IMR-90 (cell line): Measurements from ENCODE around the gene MRPS34. TPM values are rescaled to one million over a fixed set of nuclear protein-coding genes. Genes with fewer than 3 reads are reported as not detected.

Experiments used
- ATAC-seq: fragments of 200-7000 bp; cut with Tn5 transposase; 2 replicates; pipeline ENCODE4 v1.9.1; 2020; ENCODE audit warnings: low read depth, mild to moderate bottlenecking, moderate library complexity
- BruUV-seq: library from RNA; stranded (reverse); fragments of 400-500 nt; replicated peaks from 2 replicates; lab custom pipeline; 2021; lab: Mats Ljungman, UMichigan
- CTCF ChIA-PET: fragments of 300-600 bp; formaldehyde crosslinking; extraction: SDS; loops from one replicate; lab custom pipeline; 2021; ENCODE audit warnings: antibody characterized with exemption; lab: Yijun Ruan, JAX
- POLR2A ChIA-PET: fragments of 300-600 bp; sonication (Branson Sonifier 250); formaldehyde crosslinking; loops from one replicate; lab custom pipeline; 2022; ENCODE audit warnings: antibody characterized with exemption; ENCODE audit not compliant: unreplicated experiment; lab: Charles Lee
- DNase-seq: peaks from one replicate; pipeline ENCODE4 v3.0.0; 2013
- H2AFZ ChIP-seq: replicated peaks from 2 replicates; pipeline ENCODE3; 2013; ENCODE audit warnings: low read length, mild to moderate bottlenecking; ENCODE audit not compliant: poor library complexity
- H2AK5ac ChIP-seq: 2 replicates; pipeline ENCODE4 v1.6.1; 2013; ENCODE audit warnings: low read depth, low read length, inconsistent platforms
- H2AK9ac ChIP-seq: replicated peaks from 2 replicates; pipeline ENCODE3; 2013; ENCODE audit warnings: mild to moderate bottlenecking, low read depth, low read length, moderate library complexity; ENCODE audit not compliant: poor library complexity
- H2BK120ac ChIP-seq: 2 replicates; pipeline ENCODE4 v1.6.1; 2013; ENCODE audit warnings: low read depth, low read length, inconsistent platforms
- H2BK15ac ChIP-seq: 3 replicates; pipeline ENCODE4 v1.6.1; 2013; ENCODE audit warnings: low read depth, low read length, inconsistent platforms
- H2BK20ac ChIP-seq: 2 replicates; pipeline ENCODE4 v1.6.1; 2013; ENCODE audit warnings: low read depth, mild to moderate bottlenecking, inconsistent platforms, low read length, moderate library complexity
- H2BK5ac ChIP-seq: 2 replicates; pipeline ENCODE4 v1.6.1; 2013; ENCODE audit warnings: mild to moderate bottlenecking, low read depth, low read length, inconsistent platforms; ENCODE audit not compliant: poor library complexity, severe bottlenecking
- H3K14ac ChIP-seq: replicated peaks from 2 replicates; pipeline ENCODE4 v1.6.1; 2013; ENCODE audit warnings: low read depth, low read length, inconsistent platforms
- H3K18ac ChIP-seq: 2 replicates; pipeline ENCODE4 v1.6.1; 2013; ENCODE audit warnings: low read depth, low read length, control low read depth
- H3K23ac ChIP-seq: 2 replicates; pipeline ENCODE4 v1.6.1; 2013; ENCODE audit warnings: low read depth, low read length, inconsistent platforms
- H3K27ac ChIP-seq: 2 replicates; pipeline ENCODE4 v1.5.1; 2013; ENCODE audit warnings: mild to moderate bottlenecking, control low read depth, low read length; ENCODE audit not compliant: insufficient read depth
- H3K27me3 ChIP-seq: 2 replicates; pipeline ENCODE4 v1.6.1; 2013; ENCODE audit warnings: low read length; ENCODE audit not compliant: control insufficient read depth, insufficient read depth
- H3K36me3 ChIP-seq: 2 replicates; pipeline ENCODE4 v1.6.1; 2013; ENCODE audit warnings: low read length, mixed read lengths; ENCODE audit not compliant: control insufficient read depth, insufficient read depth
- H3K4ac ChIP-seq: 2 replicates; pipeline ENCODE4 v1.6.1; 2013; ENCODE audit warnings: low read depth, low read length, inconsistent platforms
- H3K4me1 ChIP-seq: 2 replicates; pipeline ENCODE4 v1.6.1; 2013; ENCODE audit warnings: low read length, mixed read lengths; ENCODE audit not compliant: control insufficient read depth, insufficient read depth
- H3K4me2 ChIP-seq: 2 replicates; pipeline ENCODE4 v1.6.1; 2013; ENCODE audit warnings: low read depth, mild to moderate bottlenecking, control low read depth, low read length, moderate library complexity
- H3K4me3 ChIP-seq: 2 replicates; pipeline ENCODE4 v1.5.1; 2013; ENCODE audit warnings: low read depth, mild to moderate bottlenecking, control low read depth, low read length, moderate library complexity; ENCODE audit not compliant: insufficient read depth
- H3K56ac ChIP-seq: 2 replicates; pipeline ENCODE4 v1.6.1; 2013; ENCODE audit warnings: low read length, inconsistent platforms; ENCODE audit not compliant: insufficient read depth; ENCODE audit errors: extremely low read depth
- H3K79me1 ChIP-seq, 2 experiments: 2 replicates each; pipeline ENCODE4 v1.6.1; 2013; ENCODE audit warnings: low read length in 2 of 2, inconsistent platforms in 1 of 2, low read depth in 1 of 2
- H3K9ac ChIP-seq: 2 replicates; pipeline ENCODE4 v1.6.1; 2013; ENCODE audit warnings: low read depth, low read length, control low read depth
- H3K9me1 ChIP-seq: 2 replicates; pipeline ENCODE4 v1.6.1; 2013; ENCODE audit warnings: low read length, inconsistent platforms; ENCODE audit not compliant: insufficient read depth
- H3K9me3 ChIP-seq: 2 replicates; pipeline ENCODE4 v1.6.1; 2013; ENCODE audit warnings: low read length; ENCODE audit not compliant: control insufficient read depth, insufficient read depth
- H4K20me1 ChIP-seq: 2 replicates; pipeline ENCODE4 v1.6.1; 2013; ENCODE audit warnings: low read length, inconsistent platforms; ENCODE audit not compliant: insufficient read depth
- H4K5ac ChIP-seq: 2 replicates; pipeline ENCODE4 v1.6.1; 2013; ENCODE audit warnings: mild to moderate bottlenecking, low read depth, low read length, control low read depth
- H4K8ac ChIP-seq, 2 experiments: 2 replicates each; pipeline ENCODE4 v1.6.1; 2013; ENCODE audit warnings: low read depth in 2 of 2, low read length in 2 of 2, control low read depth in 1 of 2, inconsistent platforms in 1 of 2
- H4K91ac ChIP-seq: 2 replicates; pipeline ENCODE4 v1.6.1; 2013; ENCODE audit warnings: low read depth, low read length, inconsistent platforms; ENCODE audit not compliant: insufficient read depth
- CEBPB ChIP-seq: IDR thresholded peaks from 2 replicates; pipeline ENCODE4 v1.6.1; 2012; ENCODE audit warnings: low read depth, low read length, improper control_type of control experiment
- MAFK ChIP-seq: IDR thresholded peaks from 2 replicates; pipeline ENCODE4 v1.6.1; 2012; ENCODE audit warnings: low read depth, low read length, improper control_type of control experiment
- NFE2L2 ChIP-seq: fragments of 150-350 bp; IDR thresholded peaks from 2 replicates; pipeline ENCODE4 v1.6.1; 2016; ENCODE audit warnings: low read depth, mild to moderate bottlenecking, low read length
- WGBS, 2 experiments: methylation state at CpG; one replicate each; pipeline versions ENCODE4 v1.1.5 to v1.1.7; 2013; ENCODE audit warnings: missing lambda C conversion rate in 2 of 2; ENCODE audit not compliant: insufficient read length in 1 of 2; ENCODE audit errors: extremely low coverage in 2 of 2; 5-methylcytosine and 5-hydroxymethylcytosine counted together
- dilution Hi-C: fragments of 300-500 bp; cut with HindIII; formaldehyde crosslinking; loops from one replicate; pipeline ENCODE4 v1.14.3; 2018; ENCODE audit warnings: low sequenced_read_pairs; ENCODE audit not compliant: unreplicated experiment
- in situ Hi-C: fragments of 300-500 bp; cut with MboI; formaldehyde crosslinking; loops from 3 replicates; pipeline ENCODE4 v1.14.3; 2019; ENCODE audit warnings: low sequenced_read_pairs, inconsistent platforms, mixed read lengths
- intact Hi-C: fragments of 100-400 bp; cut with micrococcal nuclease; formaldehyde crosslinking; loops from 2 replicates; pipeline ENCODE4 v1.10.0; 2022
- polyA plus RNA-seq, 3 experiments: library from polyadenylated mRNA; depleted of rRNA; stranded (reverse); fragments of >200 nt; gene quantifications; 2 replicates each; pipeline ENCODE4 v1.2.3, GENCODE V29; 2012; ENCODE audit warnings: low replicate concordance in 1 of 3
- total RNA-seq: library from RNA; depleted of rRNA; stranded (reverse); fragments of >200 nt; gene quantifications from 2 replicates; pipeline ENCODE4 v1.2.3, GENCODE V29; 2012
- TF ChIP-seq, protein P1 (sequence below): fragments of 150-350 bp; IDR thresholded peaks from 2 replicates; pipeline ENCODE4 v1.6.1; 2016; ENCODE audit warnings: low read depth, mild to moderate bottlenecking, low read length, moderate library complexity, borderline replicate concordance
- TF ChIP-seq, protein P2 (sequence below): conservative IDR thresholded peaks from 2 replicates; pipeline ENCODE4 v1.5.1; 2012; ENCODE audit warnings: mild to moderate bottlenecking, low read depth, low read length, improper control_type of control experiment
- TF ChIP-seq, protein P3 (sequence below): fragments of 150-350 bp; IDR thresholded peaks from 2 replicates; pipeline ENCODE4 v1.6.1; 2017; ENCODE audit warnings: mild to moderate bottlenecking, antibody characterized with exemption, low read length, low read depth

The MRPS34 gene
- total and polyA plus RNA-seq, 2 of the 4 experiments (the other 2 are of a cell fraction) = 68.5 to 80.4 TPM

DNA sequence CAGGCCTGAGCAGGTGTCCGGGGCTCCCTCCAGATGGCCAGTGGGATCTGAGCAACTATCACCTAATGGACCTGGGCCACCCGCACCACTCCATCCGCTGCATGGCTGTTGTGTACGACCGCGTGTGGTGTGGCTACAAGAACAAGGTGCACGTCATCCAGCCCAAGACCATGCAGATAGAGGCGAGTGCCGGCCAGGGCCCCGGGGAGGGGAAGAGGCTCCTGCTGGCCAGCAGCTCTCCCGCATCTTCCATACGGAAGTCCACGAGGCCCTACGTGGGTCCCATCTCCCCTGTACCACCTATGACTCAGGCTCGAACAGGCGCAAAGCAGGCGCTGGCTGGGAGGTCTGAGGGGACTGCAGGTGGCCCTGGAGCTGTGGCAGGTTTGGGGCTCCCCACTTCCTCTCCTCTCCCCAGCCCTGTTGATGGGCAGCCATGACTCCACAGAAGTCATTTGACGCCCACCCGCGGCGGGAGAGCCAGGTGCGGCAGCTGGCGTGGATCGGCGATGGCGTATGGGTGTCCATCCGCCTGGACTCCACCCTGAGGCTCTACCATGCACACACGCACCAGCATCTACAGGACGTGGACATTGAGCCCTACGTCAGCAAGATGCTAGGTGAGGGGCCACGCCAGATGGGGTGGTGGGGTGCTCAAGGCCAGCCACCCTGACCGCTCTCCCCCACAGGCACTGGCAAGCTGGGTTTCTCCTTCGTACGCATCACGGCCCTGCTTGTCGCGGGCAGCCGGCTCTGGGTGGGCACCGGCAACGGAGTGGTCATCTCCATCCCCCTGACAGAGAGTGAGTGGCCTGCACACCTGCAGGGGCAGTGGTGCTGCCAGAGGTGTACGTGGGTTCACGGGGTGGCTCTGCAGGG is 5.6 kb downstream of the MRPS34 start (continued):
- TF ChIP-seq MAFK = no peak

DNA sequence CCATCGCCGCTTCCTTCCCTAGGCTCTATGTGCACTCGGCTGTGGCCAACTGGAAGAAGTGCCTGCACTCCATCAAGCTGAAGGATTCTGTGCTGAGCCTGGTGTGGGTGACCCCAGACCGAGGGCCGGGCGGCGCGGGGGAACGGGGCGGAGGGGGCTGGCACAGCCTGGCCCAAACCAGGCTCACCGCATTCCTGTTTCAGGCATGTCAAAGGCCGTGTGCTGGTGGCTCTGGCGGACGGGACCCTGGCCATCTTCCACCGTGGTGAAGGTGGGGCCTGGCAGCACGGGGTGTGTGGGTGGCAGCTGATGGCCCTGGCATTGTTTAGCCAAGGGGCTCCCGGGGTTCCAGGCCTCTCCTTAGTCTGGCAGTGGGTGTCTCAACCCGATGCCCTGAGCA is 6.2 kb downstream of the MRPS34 start:
- no peak overlapping the region for H3K14ac ChIP-seq
- no peaks in the 10 kb centered on the region for H3K9me3 ChIP-seq
- intact Hi-C loops = no loop called here
- no peak overlapping the region for H2BK20ac ChIP-seq
- no peak overlapping the region for H3K18ac ChIP-seq
- peaks cover 17% of the 10 kb centered on the region for H4K20me1 ChIP-seq
- no peak overlapping the region for H4K91ac ChIP-seq
- no peak overlapping the region for H3K4me2 ChIP-seq
- no peaks in the 10 kb centered on the region for H3K4me1 ChIP-seq
- no peak overlapping the region for H2AFZ ChIP-seq
- H3K4me3 ChIP-seq = no peak overlapping the region
- WGBS, 2 experiments = 94% methylated on average over 11 of the region's 18 CpGs; no CpG with 5 or more reads in 1 of the 2 experiments
- no peak for DNase-seq
- no peak overlapping the region for H2AK9ac ChIP-seq
- no peak overlapping the region for H3K56ac ChIP-seq
- H3K23ac ChIP-seq = no peak overlapping the region
- peaks cover 66% of the 10 kb centered on the region for H3K36me3 ChIP-seq
- in situ Hi-C loops = no loop called here
- no peaks in the 10 kb centered on the region for H3K27me3 ChIP-seq
- H3K4ac ChIP-seq = no peak overlapping the region
- no peak overlapping the region for H2BK120ac ChIP-seq
- no peak overlapping the region for H2AK5ac ChIP-seq
- no peak overlapping the region for H2BK15ac ChIP-seq
- no TSS peak for BruUV-seq
- peaks cover under 1 to 19% of the 10 kb centered on the region in 2 experiments; a peak in 2 of 4 replicates for H3K79me1 ChIP-seq
- CTCF ChIA-PET = no interaction called here
- no peak overlapping the region for H4K5ac ChIP-seq
- no peak overlapping the region for H2BK5ac ChIP-seq
- TF ChIP-seq, protein P1, sequence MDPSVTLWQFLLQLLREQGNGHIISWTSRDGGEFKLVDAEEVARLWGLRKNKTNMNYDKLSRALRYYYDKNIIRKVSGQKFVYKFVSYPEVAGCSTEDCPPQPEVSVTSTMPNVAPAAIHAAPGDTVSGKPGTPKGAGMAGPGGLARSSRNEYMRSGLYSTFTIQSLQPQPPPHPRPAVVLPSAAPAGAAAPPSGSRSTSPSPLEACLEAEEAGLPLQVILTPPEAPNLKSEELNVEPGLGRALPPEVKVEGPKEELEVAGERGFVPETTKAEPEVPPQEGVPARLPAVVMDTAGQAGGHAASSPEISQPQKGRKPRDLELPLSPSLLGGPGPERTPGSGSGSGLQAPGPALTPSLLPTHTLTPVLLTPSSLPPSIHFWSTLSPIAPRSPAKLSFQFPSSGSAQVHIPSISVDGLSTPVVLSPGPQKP = no peak
- TF ChIP-seq, protein P2, sequence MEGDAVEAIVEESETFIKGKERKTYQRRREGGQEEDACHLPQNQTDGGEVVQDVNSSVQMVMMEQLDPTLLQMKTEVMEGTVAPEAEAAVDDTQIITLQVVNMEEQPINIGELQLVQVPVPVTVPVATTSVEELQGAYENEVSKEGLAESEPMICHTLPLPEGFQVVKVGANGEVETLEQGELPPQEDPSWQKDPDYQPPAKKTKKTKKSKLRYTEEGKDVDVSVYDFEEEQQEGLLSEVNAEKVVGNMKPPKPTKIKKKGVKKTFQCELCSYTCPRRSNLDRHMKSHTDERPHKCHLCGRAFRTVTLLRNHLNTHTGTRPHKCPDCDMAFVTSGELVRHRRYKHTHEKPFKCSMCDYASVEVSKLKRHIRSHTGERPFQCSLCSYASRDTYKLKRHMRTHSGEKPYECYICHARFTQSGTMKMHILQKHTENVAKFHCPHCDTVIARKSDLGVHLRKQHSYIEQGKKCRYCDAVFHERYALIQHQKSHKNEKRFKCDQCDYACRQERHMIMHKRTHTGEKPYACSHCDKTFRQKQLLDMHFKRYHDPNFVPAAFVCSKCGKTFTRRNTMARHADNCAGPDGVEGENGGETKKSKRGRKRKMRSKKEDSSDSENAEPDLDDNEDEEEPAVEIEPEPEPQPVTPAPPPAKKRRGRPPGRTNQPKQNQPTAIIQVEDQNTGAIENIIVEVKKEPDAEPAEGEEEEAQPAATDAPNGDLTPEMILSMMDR = no peak
- TF ChIP-seq CEBPB (no peak), NFE2L2 (no peak)
- TF ChIP-seq, protein P3, sequence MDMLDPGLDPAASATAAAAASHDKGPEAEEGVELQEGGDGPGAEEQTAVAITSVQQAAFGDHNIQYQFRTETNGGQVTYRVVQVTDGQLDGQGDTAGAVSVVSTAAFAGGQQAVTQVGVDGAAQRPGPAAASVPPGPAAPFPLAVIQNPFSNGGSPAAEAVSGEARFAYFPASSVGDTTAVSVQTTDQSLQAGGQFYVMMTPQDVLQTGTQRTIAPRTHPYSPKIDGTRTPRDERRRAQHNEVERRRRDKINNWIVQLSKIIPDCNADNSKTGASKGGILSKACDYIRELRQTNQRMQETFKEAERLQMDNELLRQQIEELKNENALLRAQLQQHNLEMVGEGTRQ = no peak
- dilution Hi-C loops = no loop called here
- POLR2A ChIA-PET = no interaction called here
- no peak overlapping the region for H3K9ac ChIP-seq
- no peak overlapping the region for H3K27ac ChIP-seq
- no peak overlapping the region for H4K8ac ChIP-seq
- no peak for ATAC-seq
- no peaks in the 10 kb centered on the region for H3K9me1 ChIP-seq
